Thyroid gland (tissue), 4 donors: ENCODE data around the gene GJA9.

ENCODE experiments used
- POLR2A ChIP-seq, 2 donors: fragments of 450-650 bp; IDR thresholded peaks; one replicate each; pipeline ENCODE4 v1.6.1; 2017; ENCODE audit warnings: antibody characterized with exemption in 2 of 2, mild to moderate bottlenecking in 2 of 2, moderate library complexity in 1 of 2
- TF ChIP-seq, protein P1 (sequence below), 6 experiments: fragments of 200-600 bp in 3 of 6; fragments of 450-650 bp in 3 of 6; sonication (generic) in 3 of 6; IDR thresholded peaks; one replicate each; pipeline ENCODE4 v1.5.1; 2016 to 2019; ENCODE audit warnings: antibody characterized with exemption in 6 of 6, mild to moderate bottlenecking in 2 of 6, inconsistent platforms in 1 of 6, moderate library complexity in 1 of 6

DNA sequence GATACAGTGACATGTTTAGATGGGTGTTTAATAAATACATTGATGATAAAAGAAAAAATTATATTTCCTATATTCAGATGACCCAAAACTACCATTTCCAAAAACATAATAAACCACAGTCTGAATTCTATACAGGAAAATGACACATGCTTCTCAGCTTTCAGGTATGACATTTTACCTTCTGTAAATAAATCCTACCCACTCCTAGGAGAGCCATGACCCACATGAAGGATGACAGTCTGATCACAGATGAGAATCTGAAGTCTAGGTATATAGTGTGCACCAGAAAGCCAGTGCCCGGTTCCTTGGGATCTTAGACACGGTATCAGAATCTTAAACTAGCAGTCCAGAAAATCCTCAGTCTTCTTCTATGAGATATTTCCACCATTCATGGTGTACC, 3.7 kb upstream of the GJA9 start:
- TF ChIP-seq, protein P1, sequence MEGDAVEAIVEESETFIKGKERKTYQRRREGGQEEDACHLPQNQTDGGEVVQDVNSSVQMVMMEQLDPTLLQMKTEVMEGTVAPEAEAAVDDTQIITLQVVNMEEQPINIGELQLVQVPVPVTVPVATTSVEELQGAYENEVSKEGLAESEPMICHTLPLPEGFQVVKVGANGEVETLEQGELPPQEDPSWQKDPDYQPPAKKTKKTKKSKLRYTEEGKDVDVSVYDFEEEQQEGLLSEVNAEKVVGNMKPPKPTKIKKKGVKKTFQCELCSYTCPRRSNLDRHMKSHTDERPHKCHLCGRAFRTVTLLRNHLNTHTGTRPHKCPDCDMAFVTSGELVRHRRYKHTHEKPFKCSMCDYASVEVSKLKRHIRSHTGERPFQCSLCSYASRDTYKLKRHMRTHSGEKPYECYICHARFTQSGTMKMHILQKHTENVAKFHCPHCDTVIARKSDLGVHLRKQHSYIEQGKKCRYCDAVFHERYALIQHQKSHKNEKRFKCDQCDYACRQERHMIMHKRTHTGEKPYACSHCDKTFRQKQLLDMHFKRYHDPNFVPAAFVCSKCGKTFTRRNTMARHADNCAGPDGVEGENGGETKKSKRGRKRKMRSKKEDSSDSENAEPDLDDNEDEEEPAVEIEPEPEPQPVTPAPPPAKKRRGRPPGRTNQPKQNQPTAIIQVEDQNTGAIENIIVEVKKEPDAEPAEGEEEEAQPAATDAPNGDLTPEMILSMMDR (IDR thresholded peaks at IDR 0.05), result no peak
- no peak for TF ChIP-seq POLR2A (IDR thresholded peaks at IDR 0.05)
